ENCODE measurements around the gene PTTG1. TPM values are rescaled to one million over a fixed set of nuclear protein-coding genes. Genes with fewer than 3 reads are reported as not detected.

The PTTG1 gene
- polyA plus RNA-seq, 2 of the 4 experiments (the other 2 are of a cell fraction): 222 to 227 TPM

DNA sequence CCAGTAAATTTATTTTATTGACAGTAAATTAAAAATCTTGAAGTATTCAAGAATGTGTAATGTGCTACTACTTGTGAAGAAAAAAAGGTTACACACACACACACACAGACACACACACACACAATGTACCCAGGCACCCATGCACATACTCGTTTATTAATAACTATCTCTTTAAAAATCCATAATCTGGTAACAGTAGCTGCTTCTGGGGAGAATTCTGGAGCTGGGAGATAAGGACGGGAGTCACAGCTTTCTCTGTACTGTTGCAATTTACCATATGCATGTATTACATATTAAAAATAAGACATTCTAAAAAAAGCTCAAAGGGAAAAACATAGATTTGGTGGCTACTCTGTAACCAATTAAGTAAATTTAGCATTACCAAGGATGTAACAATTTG is 43.3 kb upstream of the PTTG1 start:
- CTCF ChIA-PET: interaction anchor here (5.0 to 5.7 kb wide), 2 partner anchors 12 to 33 kb away, joined by 22 to 31 read pairs; no protein-coding TSS in a partner anchor
- DNase-seq (ENCODE audit: low read depth in 1 of 2, low spot score in 1 of 2) (no peak), ATAC-seq (no peak)

DNA sequence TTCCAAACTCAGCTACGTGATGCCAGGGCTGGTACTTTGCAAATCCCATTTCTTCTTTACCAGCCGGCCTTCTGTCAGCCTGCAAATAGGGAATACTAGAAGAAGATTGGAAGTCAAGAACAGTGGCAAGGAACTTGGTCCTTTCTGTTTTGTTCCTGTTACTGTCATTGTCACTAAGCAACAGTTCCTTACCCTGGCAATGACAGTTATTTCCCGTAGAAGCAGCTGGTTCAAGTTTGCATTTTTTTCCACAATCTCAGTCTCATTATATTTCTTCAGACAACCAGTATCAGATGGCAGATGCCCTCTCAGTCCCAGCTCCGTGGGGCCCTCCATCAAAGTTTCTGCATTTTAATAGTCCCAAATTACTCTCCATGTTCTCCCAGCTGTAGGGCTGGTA is 42.1 kb upstream of the PTTG1 start:
- H3K9me3 ChIP-seq: no peaks in the 10 kb centered on the region
- H3K4me3 ChIP-seq: no peak overlapping the region
- no peak for ATAC-seq
- no peak overlapping the region for H3K27ac ChIP-seq
- DNase-seq (ENCODE audit: low read depth in 1 of 2, low spot score in 1 of 2): no peak
- H3K4me1 ChIP-seq: no peaks in the 10 kb centered on the region
- no peak for FAIRE-seq
- H3K4me2 ChIP-seq: no peak overlapping the region
- TF ChIP-seq POLR2A (IDR thresholded peaks at IDR 0.05; ENCODE audit: low read length) (no peak), RFX5 (IDR thresholded peaks at IDR 0.05) (no peak), EP300 (IDR thresholded peaks at IDR 0.05) (no peak), CHD4 (IDR thresholded peaks at IDR 0.05; ENCODE audit: borderline replicate concordance) (no peak), BHLHE40 (IDR thresholded peaks at IDR 0.05; ENCODE audit: low read depth, low read length) (no peak), ZNF302 (CRISPR knock-in tag; IDR thresholded peaks at IDR 0.05) (no peak), TP53 (CRISPR knock-in tag; IDR thresholded peaks at IDR 0.05) (no peak), ESRRA (IDR thresholded peaks at IDR 0.05; ENCODE audit: borderline replicate concordance, low read length) (no peak)
- 57% methylated on average over 4 of the region's 4 CpGs for WGBS (ENCODE audit: missing lambda C conversion rate)
- ChIA-PET POLR2A (interaction anchor here (0.5 kb wide), 1 partner anchor 26 kb away, joined by 5 read pairs; no protein-coding TSS in a partner anchor), CTCF (interaction anchor here (0.8 to 5.7 kb wide), 9 partner anchors 9 to 137 kb away, joined by 3 to 31 read pairs (median 4); partner anchors contain the start of genes C1QTNF2 and FAM200C)

More for the DNA sequence above, 43.3 kb upstream of the PTTG1 start:
- Histone ChIP-seq H3K27ac (no peak overlapping the region), H3K4me3 (no peak overlapping the region), H3K9me3 (no peaks in the 10 kb centered on the region), H3K4me2 (no peak overlapping the region), H3K4me1 (no peaks in the 10 kb centered on the region)
- no peak for FAIRE-seq
- 16% methylated on average over 2 of the region's 2 CpGs for WGBS (ENCODE audit: missing lambda C conversion rate)
- TF ChIP-seq, protein P1, sequence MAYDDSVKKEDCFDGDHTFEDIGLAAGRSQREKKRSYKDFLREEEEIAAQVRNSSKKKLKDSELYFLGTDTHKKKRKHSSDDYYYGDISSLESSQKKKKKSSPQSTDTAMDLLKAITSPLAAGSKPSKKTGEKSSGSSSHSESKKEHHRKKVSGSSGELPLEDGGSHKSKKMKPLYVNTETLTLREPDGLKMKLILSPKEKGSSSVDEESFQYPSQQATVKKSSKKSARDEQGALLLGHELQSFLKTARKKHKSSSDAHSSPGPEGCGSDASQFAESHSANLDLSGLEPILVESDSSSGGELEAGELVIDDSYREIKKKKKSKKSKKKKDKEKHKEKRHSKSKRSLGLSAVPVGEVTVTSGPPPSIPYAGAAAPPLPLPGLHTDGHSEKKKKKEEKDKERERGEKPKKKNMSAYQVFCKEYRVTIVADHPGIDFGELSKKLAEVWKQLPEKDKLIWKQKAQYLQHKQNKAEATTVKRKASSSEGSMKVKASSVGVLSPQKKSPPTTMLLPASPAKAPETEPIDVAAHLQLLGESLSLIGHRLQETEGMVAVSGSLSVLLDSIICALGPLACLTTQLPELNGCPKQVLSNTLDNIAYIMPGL (CRISPR knock-in tag; IDR thresholded peaks at IDR 0.05; ENCODE audit: borderline replicate concordance): no peak
- TF ChIP-seq ESRRA (IDR thresholded peaks at IDR 0.05; ENCODE audit: borderline replicate concordance, low read length) (no peak), EHMT2 (IDR thresholded peaks at IDR 0.05; ENCODE audit: low read depth) (no peak), ZSCAN20 (CRISPR knock-in tag; IDR thresholded peaks at IDR 0.05) (no peak), ZNF302 (CRISPR knock-in tag; IDR thresholded peaks at IDR 0.05) (no peak), EHF (CRISPR knock-in tag; IDR thresholded peaks at IDR 0.05) (no peak)
- POLR2A ChIA-PET: no interaction called here

DNA sequence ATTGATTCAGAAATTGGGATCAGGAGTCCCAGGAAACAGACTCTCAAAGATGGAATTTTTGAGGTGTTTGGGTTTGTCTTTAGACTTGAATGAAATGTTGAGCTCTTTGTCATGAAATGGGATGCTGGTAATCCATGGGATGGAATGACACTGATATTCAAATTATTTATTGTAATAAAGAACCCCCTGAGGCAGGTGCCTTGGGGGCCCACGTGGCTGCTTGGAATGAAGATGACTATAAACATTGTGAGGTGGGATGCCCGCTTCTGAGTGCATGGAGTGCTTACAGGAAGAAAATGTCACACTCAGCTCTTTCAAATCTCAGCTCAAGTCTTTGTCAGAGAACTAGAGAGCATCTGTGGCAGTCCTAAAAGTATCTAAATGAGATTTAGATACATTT is 41.6 kb upstream of the PTTG1 start:
- DNase-seq (ENCODE audit: low read depth in 1 of 2, low spot score in 1 of 2) (no peak), FAIRE-seq (no peak)
- TF ChIP-seq PHF8 (IDR thresholded peaks at IDR 0.05; ENCODE audit: borderline replicate concordance, low read depth) (no peak), RAD21 (conservative IDR thresholded peaks at IDR 0.05 in 1 of 2, IDR thresholded peaks at IDR 0.05 in 1 of 2) (no peak), HDAC2 (IDR thresholded peaks at IDR 0.05) (no peak), EP300 (IDR thresholded peaks at IDR 0.05) (no peak), JUN (IDR thresholded peaks at IDR 0.05) (no peak), RNF2 (IDR thresholded peaks at IDR 0.05; ENCODE audit: borderline replicate concordance, low read depth) (no peak), POLR2AphosphoS2 (conservative IDR thresholded peaks at IDR 0.05; ENCODE audit: low read length) (no peak), EHF (CRISPR knock-in tag; IDR thresholded peaks at IDR 0.05) (no peak), HOXB5 (CRISPR knock-in tag; IDR thresholded peaks at IDR 0.05) (no peak), ZFP36 (IDR thresholded peaks at IDR 0.05; ENCODE audit: borderline replicate concordance, partially characterized antibody) (no peak), FOXS1 (CRISPR knock-in tag; IDR thresholded peaks at IDR 0.05) (no peak), BHLHE40 (IDR thresholded peaks at IDR 0.05; ENCODE audit: low read depth, low read length) (no peak)
- TF ChIP-seq, protein P2, sequence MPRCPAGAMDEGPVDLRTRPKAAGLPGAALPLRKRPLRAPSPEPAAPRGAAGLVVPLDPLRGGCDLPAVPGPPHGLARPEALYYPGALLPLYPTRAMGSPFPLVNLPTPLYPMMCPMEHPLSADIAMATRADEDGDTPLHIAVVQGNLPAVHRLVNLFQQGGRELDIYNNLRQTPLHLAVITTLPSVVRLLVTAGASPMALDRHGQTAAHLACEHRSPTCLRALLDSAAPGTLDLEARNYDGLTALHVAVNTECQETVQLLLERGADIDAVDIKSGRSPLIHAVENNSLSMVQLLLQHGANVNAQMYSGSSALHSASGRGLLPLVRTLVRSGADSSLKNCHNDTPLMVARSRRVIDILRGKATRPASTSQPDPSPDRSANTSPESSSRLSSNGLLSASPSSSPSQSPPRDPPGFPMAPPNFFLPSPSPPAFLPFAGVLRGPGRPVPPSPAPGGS (IDR thresholded peaks at IDR 0.05): no peak
- TF ChIP-seq, protein P3, sequence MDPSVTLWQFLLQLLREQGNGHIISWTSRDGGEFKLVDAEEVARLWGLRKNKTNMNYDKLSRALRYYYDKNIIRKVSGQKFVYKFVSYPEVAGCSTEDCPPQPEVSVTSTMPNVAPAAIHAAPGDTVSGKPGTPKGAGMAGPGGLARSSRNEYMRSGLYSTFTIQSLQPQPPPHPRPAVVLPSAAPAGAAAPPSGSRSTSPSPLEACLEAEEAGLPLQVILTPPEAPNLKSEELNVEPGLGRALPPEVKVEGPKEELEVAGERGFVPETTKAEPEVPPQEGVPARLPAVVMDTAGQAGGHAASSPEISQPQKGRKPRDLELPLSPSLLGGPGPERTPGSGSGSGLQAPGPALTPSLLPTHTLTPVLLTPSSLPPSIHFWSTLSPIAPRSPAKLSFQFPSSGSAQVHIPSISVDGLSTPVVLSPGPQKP (IDR thresholded peaks at IDR 0.05; ENCODE audit: low read depth, low read length): no peak
- TF ChIP-seq, protein P4, sequence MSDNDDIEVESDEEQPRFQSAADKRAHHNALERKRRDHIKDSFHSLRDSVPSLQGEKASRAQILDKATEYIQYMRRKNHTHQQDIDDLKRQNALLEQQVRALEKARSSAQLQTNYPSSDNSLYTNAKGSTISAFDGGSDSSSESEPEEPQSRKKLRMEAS (IDR thresholded peaks at IDR 0.05): no peak
- TF ChIP-seq, protein P5, sequence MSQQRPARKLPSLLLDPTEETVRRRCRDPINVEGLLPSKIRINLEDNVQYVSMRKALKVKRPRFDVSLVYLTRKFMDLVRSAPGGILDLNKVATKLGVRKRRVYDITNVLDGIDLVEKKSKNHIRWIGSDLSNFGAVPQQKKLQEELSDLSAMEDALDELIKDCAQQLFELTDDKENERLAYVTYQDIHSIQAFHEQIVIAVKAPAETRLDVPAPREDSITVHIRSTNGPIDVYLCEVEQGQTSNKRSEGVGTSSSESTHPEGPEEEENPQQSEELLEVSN (IDR thresholded peaks at IDR 0.05; ENCODE audit: borderline replicate concordance, low read depth): no peak
- TF ChIP-seq, protein P6, sequence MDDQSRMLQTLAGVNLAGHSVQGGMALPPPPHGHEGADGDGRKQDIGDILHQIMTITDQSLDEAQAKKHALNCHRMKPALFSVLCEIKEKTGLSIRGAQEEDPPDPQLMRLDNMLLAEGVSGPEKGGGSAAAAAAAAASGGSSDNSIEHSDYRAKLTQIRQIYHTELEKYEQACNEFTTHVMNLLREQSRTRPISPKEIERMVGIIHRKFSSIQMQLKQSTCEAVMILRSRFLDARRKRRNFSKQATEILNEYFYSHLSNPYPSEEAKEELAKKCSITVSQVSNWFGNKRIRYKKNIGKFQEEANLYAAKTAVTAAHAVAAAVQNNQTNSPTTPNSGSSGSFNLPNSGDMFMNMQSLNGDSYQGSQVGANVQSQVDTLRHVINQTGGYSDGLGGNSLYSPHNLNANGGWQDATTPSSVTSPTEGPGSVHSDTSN (IDR thresholded peaks at IDR 0.05): no peak

More for the DNA sequence above, 41.6 kb upstream of the PTTG1 start:
- H3K4me1 ChIP-seq: no peaks in the 10 kb centered on the region
- ChIA-PET CTCF (interaction anchor here (1.2 to 5.7 kb wide), 8 partner anchors 8 to 138 kb away, joined by 3 to 31 read pairs (median 4); partner anchors contain the start of genes C1QTNF2 and FAM200C), POLR2A (interaction anchor here (0.6 kb wide), 1 partner anchor 864 kb away, joined by 5 read pairs; no protein-coding TSS in a partner anchor)
- ATAC-seq: no peak
- WGBS (ENCODE audit: missing lambda C conversion rate): 31% methylated on average over 2 of the region's 2 CpGs
- no peak overlapping the region for H3K27ac ChIP-seq
- H3K4me2 ChIP-seq: no peak overlapping the region
- H3K4me3 ChIP-seq: no peak overlapping the region
- no peaks in the 10 kb centered on the region for H3K9me3 ChIP-seq

Measured in A549 (cell line).